HG03095 (cell line): ENCODE measurements around the gene KRI1.

Experiments used
- ATAC-seq: cut with Tn5 transposase; IDR thresholded peaks from one replicate; pipeline ENCODE4 v1.9.1; 2021; ENCODE audit warnings: moderate library complexity; ENCODE audit not compliant: unreplicated experiment

KRI1 gene

GRCh38 chr19:10565567-10566407, at the start of gene KRI1:
Gene KRI1, minus strand, starts transcription at chr19:10566010. Its CDS starts 11 bp downstream, at chr19:10565999.
- ATAC-seq = peak; percentile 45

DNA sequence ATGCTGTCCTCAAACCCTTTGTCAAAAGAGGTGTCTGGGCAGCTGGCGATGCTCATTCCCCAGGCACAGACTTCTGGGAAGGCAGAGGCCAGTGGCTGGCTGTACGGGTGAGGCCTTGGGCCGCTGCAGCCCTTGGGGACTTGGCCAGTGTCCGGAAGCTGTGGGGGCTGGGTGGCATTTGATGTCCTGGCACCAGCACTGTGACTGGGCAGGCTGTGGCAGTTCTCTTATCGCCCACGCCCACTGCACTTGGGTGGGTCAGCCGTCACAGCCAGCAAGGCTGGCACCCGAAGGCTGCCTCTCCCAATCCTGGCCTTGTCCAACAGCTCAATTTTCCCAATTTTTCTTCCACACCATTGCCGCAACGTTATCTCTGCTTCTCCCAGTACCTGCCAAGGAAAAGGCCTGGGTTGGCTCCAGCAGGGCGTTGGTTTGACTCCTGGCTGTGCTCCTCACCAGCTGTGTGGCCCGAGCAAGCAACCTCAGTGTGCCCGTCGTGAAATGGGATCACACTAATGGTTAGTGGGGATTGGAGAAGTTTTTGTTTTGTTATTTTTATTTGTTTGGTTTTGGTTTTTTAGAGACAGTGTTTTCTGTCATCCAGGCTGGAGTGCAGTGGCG, 46.8 kb upstream of the KRI1 start:
- ATAC-seq = no peak

GRCh38 chr19:10611907-10612306, 46.1 kb upstream of the KRI1 start:
- ATAC-seq = no peak

DNA sequence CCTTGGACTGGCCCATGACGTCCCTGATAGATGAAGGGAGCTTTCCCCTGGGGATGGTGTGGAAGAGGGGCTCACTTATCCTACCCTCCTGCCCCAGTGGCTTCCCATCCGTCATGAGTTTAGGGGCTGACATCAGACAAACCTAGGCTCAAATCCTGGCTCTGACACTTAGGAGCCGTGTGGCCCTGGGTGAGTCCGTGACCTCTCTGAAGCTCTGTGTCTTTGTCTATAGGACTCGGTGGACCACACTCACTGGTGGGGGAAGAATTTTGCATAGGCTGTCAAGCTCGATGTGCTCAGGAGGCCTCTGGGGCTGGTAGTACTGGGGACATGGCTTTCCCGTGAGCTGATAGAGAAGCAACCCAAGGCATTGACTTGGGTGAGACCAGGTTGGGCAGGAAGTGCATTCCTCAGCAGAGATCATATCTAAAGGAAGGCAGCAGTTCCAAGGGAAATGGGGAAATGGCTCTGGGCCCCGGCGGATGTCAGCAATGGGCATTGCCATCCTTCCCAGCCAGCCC, 38.7 kb upstream of the KRI1 start:
- no peak for ATAC-seq

- no peak for ATAC-seq
Measured at GRCh38 chr19:10603873-10604459, 38.2 kb upstream of the KRI1 start.

DNA sequence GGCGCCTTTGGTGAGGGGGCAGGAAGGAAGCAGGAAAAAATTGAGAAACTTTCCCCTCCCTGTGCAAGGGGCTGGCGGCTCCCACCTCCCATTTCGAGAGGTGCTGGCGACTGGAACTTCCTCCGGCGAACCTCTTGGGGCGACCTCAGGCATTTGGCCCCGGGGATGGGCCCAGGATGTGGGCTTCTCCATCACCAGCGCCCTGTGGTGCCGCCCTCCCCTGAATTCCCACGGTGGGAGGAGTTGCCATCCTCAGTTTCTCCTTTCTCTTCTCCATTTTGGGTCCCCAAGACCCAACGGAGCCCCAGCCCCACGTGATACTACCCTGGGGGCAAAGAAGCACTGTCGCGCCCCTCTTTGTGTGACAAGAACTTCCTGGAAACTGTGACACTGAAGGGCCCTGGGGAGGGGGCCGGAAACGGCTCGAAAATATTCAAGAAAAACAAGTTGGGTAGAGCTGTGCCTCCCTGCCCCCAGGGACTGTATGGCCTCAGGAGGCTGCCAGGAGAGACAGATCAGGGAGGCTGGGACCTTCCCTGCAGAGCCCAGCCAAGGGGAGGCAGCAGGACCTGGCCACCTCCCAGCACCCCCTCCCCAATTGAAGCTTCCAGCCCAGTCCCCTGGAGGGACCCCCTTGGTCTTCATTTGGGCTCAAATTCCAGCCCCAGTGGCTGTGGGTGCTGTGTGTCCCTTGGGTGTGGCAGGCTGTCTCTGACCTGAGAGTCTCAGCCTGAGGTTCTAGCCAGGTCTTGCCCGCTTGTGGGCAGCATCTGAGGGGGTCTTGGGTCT, 37.5 kb upstream of the KRI1 start:
- peak; percentile 35 for ATAC-seq

GRCh38 chr19:10602330-10603083, 36.7 kb upstream of the KRI1 start:
- ATAC-seq = no peak

DNA sequence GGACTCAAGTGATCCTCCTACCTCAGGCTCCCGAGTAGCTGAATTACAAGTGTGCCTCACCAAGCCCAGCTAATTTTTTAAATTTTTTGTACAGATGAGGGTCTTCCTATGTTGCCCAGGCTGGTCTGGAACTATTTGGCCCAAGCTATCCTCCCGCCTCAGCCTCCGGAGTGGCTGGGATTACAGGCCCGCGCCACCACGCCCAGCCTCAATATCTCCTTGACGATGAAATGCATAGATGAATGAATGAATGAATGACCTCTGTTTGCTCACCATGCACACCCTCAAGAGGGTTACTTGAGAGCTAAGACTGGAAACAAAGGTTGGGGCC, 36.2 kb upstream of the KRI1 start:
- ATAC-seq = no peak

DNA sequence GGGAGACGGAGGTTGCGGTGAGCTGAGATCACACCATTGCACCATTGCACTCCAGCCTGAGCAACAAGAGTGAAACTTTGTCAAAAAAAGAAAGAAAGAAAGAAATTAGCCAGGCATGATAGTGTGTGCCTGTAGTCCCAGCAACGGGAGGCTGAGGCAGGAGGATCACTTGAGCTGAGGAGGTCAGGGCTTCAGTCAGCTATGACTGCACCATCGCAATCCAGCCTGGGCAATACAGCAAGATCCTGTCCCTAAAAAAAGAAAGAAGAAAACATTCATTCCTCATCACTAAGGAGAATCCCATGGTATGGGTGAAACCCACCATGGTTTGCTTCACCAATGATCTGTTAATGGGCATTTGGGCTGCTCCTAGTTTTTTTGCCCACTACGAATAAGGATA, 34.3 kb upstream of the KRI1 start:
- ATAC-seq = no peak

DNA sequence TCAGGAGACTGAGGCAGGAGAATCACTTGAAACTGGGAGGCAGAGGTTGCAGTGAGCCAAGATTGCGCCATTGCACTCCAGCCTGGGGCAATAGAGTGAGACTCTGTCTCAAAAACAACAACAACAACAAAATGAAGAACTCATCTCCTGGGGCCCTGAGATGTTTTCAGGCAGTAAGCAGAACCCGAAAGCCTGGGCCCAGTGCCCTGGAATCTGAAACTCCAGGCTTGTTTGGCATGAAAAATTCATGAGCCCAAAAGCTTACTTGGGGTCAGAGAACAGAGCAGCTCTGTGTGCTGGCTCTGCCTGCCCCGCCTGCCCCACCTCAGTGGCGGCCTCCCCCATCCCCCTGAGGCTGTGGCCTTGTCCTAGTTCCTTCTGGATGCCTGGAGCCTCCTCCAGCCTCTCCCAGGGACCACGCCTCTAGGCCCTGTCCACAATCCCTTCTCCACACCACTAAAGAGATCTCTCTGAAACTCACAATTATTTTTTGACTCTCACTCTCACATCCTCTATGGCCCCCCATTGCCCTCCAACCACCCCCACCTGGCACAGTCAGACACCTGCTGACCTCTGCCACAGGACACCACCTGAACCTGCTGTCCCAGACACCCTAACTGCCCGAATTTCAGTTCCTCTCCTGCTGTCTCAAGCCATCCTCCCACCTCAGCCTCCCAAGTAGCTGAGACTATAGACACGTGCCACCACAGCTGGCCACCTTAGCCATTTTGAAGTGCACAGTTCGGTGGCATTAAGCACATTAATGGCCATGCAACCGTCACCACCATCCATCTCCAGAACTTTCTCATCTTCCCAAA, 28.2 kb upstream of the KRI1 start:
- no peak for ATAC-seq

DNA sequence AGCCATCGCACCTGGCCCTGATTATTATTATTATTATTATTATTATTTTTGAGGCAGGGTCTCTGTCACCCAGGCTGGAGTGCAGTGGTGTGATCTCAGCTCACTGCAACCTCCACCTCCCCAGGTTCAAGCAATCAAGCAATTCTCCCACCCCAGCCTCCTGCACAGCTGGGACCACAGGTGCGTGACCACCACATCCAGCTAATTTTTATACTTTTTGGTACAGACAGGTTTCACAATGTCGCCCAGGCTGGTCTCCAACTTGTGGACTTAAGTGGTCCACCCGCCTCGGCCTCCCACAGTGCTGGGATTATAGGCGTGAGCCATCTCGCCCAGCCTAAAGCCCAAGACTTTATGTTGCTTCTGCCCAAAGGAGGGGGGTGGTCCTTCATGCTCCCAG, 27.3 kb upstream of the KRI1 start:
- no peak for ATAC-seq

- no peak for ATAC-seq
Measured at GRCh38 chr19:10587839-10588150, 22.0 kb upstream of the KRI1 start.

- ATAC-seq = no peak
Measured at GRCh38 chr19:10587022-10587838, 21.4 kb upstream of the KRI1 start, which contains the start of gene AP1M2. Gene AP1M2, minus strand, starts transcription at chr19:10587312. Its CDS starts 81 bp downstream, at chr19:10587231.

GRCh38 chr19:10586396-10586795, 20.6 kb upstream of the KRI1 start:
- ATAC-seq = no peak

DNA sequence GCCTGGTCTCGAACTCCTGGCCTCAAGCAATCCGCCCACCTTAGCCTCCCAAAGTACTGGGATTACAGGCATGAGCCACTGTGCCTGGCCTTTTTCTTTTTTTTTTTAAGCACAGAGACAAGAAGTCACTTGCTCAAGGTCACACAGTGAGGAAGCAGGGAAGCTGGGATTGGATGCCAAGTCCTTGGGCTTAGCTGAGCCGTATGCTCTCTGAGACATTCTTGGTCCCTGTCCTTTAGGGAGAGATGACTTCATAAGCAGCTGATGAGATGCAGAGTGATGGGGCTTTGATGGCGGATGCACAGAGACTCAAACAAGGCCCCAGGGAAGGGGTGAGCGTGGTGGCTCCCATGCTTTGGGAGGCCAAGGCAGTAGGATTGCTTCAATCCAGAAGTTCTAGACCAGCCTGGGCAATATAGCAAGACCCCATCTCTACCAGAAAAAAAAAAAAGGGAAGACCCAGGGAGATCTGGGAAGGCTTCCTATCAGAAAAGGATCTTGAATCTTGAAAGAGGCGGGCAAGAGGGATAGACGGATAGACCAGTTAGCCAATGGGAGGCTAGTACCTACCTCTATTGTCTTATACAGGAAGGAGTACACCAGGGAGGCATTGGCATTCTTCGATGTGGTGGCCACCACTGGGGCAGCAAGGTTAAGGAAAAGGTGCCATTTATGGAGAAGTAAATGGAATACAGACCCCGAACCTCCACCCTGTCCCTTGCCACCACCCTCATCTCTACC, 17.4 kb upstream of the KRI1 start:
- no peak for ATAC-seq

DNA sequence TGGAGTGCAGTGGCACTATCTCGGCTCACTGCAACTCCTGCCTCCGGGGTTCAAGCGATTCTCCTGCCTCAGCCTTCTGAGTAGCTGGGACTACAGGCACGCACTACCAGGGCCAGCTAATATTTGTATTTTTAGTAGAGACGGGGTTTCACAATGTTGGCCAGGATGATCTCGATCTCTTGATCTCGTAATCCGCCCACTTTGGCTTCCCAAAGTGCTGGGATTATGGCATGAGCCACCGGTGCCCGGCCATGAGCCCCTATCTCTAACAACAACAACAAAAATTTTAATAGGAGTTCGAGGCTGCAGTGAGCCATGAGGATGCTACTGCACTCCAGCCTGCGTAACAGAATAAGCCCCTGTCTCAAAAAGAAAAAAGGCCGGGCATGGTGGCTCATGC, 16.3 kb upstream of the KRI1 start:
- ATAC-seq = no peak

GRCh38 chr19:10580979-10581631, 15.3 kb upstream of the KRI1 start:
- ATAC-seq = no peak

GRCh38 chr19:10577951-10578350, 12.1 kb upstream of the KRI1 start:
- ATAC-seq = no peak
